Superior temporal gyrus (tissue), 1 donor: ENCODE results near the gene FAM222B.

Experiments used
- DNase-seq: peaks from one replicate; pipeline ENCODE4 v3.0.0-alpha.2; 2016; ENCODE audit errors: extremely low spot score

Gene FAM222B

DNA sequence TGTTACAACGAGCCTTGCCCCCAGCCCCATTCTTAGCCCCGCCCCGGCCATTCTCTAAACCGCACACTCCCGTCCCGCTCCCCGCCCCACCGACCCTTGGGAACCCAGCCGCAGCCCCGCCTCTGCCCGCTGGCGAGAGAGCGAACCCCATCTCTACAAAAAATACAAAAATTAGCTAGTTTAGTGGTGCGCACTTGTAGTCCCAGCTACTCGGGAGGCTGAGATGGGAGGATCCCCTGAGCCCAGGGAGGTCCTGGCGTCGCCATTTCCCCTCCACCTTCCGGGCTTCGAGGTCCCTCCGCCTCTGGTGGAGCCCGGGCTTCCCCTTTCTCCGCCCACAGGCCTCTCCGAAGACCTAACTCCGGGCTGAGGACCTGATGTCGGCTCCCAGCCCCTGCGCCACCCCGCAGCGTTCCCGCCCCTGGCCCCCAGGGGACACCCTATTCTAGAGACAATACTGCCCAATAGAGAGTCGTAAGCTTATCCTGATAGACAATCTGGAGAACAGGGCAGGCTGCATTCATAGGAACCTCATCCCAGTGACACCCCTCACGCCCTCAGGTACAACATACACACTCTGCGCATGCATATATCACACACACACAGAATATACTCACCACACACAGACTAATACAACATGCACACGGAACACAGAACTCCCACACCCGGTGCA is 130.4 kb downstream of the FAM222B start:
- DNase-seq: no peak

DNA sequence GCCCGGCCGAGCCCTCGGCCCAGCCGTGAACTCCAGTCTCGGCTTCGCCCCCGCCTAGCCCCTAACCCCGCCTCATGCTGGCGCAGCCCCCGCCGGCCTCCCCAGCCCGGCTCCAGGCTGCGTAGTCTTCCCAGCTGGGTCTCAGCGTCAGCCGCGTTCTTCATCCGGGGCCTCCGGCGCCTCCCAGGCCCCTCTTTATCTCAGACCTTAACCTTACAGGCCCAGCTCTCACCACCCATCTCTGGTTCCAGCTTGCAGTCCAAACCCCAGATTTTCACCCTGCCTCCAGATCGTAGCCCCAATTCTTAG is 130.9 kb downstream of the FAM222B start, which contains the start of gene PROCA1:
PROCA1 (minus strand) TSS at position 166 of the 309 bp plus-strand sequence. CDS start 228 bp downstream, outside the sequence.
- DNase-seq: no peak

GRCh38 chr17:28710861-28711722 is 131.5 kb downstream of the FAM222B start:
- DNase-seq: peak; percentile 65

- DNase-seq: no peak
These were observed 135.3 kb downstream of the FAM222B start for GRCh38 chr17:28707339-28707720.

- DNase-seq: no peak
These were observed 135.9 kb downstream of the FAM222B start for GRCh38 chr17:28706471-28707338.
